Trophoblast cell (in vitro differentiated cells and primary cell): ENCODE results near the gene CELF5.

Source experiments
- DNase-seq, 2 donors: peaks; one replicate each; pipeline ENCODE4 v3.0.0-alpha.2; 2016
- H2AFZ ChIP-seq: 2 replicates; pipeline ENCODE4 v1.6.1; 2013; ENCODE audit warnings: low read length, moderate library complexity, mild to moderate bottlenecking; ENCODE audit not compliant: insufficient read depth, poor library complexity
- H2AK5ac ChIP-seq: 2 replicates; pipeline ENCODE4 v1.6.1; 2013; ENCODE audit warnings: mild to moderate bottlenecking, low read length
- H2BK120ac ChIP-seq: 2 replicates; pipeline ENCODE4 v1.6.1; 2013; ENCODE audit warnings: low read length, mild to moderate bottlenecking, moderate library complexity; ENCODE audit not compliant: insufficient read depth, poor library complexity
- H2BK12ac ChIP-seq: 2 replicates; pipeline ENCODE4 v1.6.1; 2013; ENCODE audit warnings: mild to moderate bottlenecking, low read length, moderate library complexity
- H2BK5ac ChIP-seq: 2 replicates; pipeline ENCODE4 v1.6.1; 2013; ENCODE audit warnings: low read length, low read depth, moderate library complexity, mild to moderate bottlenecking; ENCODE audit not compliant: poor library complexity
- H3K14ac ChIP-seq: 2 replicates; pipeline ENCODE4 v1.6.1; 2013; ENCODE audit warnings: mild to moderate bottlenecking, low read length
- H3K18ac ChIP-seq: 2 replicates; pipeline ENCODE4 v1.6.1; 2013; ENCODE audit warnings: mild to moderate bottlenecking, low read length
- H3K23ac ChIP-seq: 2 replicates; pipeline ENCODE4 v1.6.1; 2013; ENCODE audit warnings: low read length
- H3K27ac ChIP-seq: 2 replicates; pipeline ENCODE4 v1.5.1; 2013; ENCODE audit warnings: low read depth, mild to moderate bottlenecking, inconsistent platforms, low read length, moderate library complexity
- H3K27me3 ChIP-seq: 2 replicates; pipeline ENCODE4 v1.6.1; 2013; ENCODE audit warnings: inconsistent platforms, mild to moderate bottlenecking, low read length, moderate library complexity; ENCODE audit not compliant: insufficient read depth
- H3K36me3 ChIP-seq, 2 experiments: 1 replicate in 1 of 2; 2 replicates in 1 of 2; pipeline ENCODE4 v1.6.1; 2013; ENCODE audit warnings: low read length in 2 of 2, mild to moderate bottlenecking in 2 of 2, moderate library complexity in 1 of 2; ENCODE audit not compliant: insufficient read depth in 2 of 2, control insufficient read depth in 1 of 2
- H3K4ac ChIP-seq: 2 replicates; pipeline ENCODE4 v1.6.1; 2013; ENCODE audit warnings: low read depth, mild to moderate bottlenecking, low read length, moderate library complexity
- H3K4me1 ChIP-seq, 2 experiments: 1 replicate in 1 of 2; 2 replicates in 1 of 2; pipeline ENCODE4 v1.6.1; 2013; ENCODE audit warnings: low read length in 2 of 2, mild to moderate bottlenecking in 2 of 2, moderate library complexity in 1 of 2; ENCODE audit not compliant: insufficient read depth in 2 of 2, control insufficient read depth in 1 of 2
- H3K4me2 ChIP-seq: 2 replicates; pipeline ENCODE4 v1.6.1; 2013; ENCODE audit warnings: inconsistent platforms, mild to moderate bottlenecking, low read length, moderate library complexity
- H3K4me3 ChIP-seq: 2 replicates; pipeline ENCODE4 v1.5.1; 2013; ENCODE audit warnings: mild to moderate bottlenecking, low read depth, low read length, inconsistent platforms
- H3K79me1 ChIP-seq: one replicate; pipeline ENCODE4 v1.6.1; 2013; ENCODE audit warnings: low read length
- H3K79me2 ChIP-seq: 2 replicates; pipeline ENCODE4 v1.6.1; 2013; ENCODE audit warnings: low read length, mild to moderate bottlenecking; ENCODE audit not compliant: control insufficient read depth, insufficient read depth, poor library complexity
- H3K9ac ChIP-seq: 2 replicates; pipeline ENCODE4 v1.6.1; 2013; ENCODE audit warnings: mild to moderate bottlenecking, low read length
- H3K9me3 ChIP-seq: 2 replicates; pipeline ENCODE4 v1.6.1; 2013; ENCODE audit warnings: low read depth, mild to moderate bottlenecking, control low read depth, inconsistent platforms, low read length; ENCODE audit not compliant: insufficient read depth
- H4K12ac ChIP-seq: 2 replicates; pipeline ENCODE4 v1.6.1; 2013; ENCODE audit warnings: low read depth, mild to moderate bottlenecking, low read length, moderate library complexity
- H4K8ac ChIP-seq: 2 replicates; pipeline ENCODE4 v1.6.1; 2013; ENCODE audit warnings: low read depth, mild to moderate bottlenecking, low read length, moderate library complexity
- H4K91ac ChIP-seq: one replicate; pipeline ENCODE4 v1.6.1; 2013; ENCODE audit warnings: low read depth, mild to moderate bottlenecking, low read length, moderate library complexity
- WGBS: extraction: QIAGEN DNeasy Blood & Tissue Kit; methylation state at CpG from one replicate; pipeline ENCODE4 v1.1.7; 2013; ENCODE audit warnings: missing lambda C conversion rate; ENCODE audit not compliant: insufficient read length, insufficient coverage; ENCODE audit errors: extremely low coverage; 5-methylcytosine and 5-hydroxymethylcytosine counted together

The CELF5 gene

DNA sequence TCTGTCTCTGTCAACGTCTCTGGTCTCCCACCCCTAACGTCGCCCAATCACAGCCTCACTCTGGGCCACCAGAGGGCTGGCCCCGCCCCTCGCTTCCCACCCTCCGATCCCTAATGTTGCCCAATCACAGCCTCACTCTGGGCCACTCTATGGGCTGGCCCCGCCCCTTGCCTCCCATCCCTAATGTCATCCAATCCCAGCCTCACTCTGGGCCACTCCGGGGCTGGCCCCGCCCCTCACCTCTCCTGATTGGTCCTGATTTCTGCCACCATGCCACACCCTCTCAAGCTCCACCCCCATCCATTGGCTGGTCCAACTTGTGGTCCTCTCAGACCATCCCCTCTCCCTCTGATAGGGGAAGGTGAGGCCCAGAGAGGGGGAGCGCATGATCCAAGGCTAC lies 24.9 kb downstream of the CELF5 start:
- H3K9me3 ChIP-seq: peaks cover 17% of the 10 kb centered on the region
- no peak overlapping the region for H2AK5ac ChIP-seq
- H3K36me3 ChIP-seq: no peaks in the 10 kb centered on the region
- no peak overlapping the region for H3K4ac ChIP-seq
- H3K18ac ChIP-seq: no peak overlapping the region
- H4K12ac ChIP-seq: no peak overlapping the region
- no peak overlapping the region for H3K27ac ChIP-seq
- no CpG with 5 or more reads among the region's 10 CpGs for WGBS
- H3K23ac ChIP-seq: no peak overlapping the region
- H3K79me2 ChIP-seq: no peaks in the 10 kb centered on the region
- H4K8ac ChIP-seq: no peak overlapping the region
- no peak overlapping the region for H3K4me2 ChIP-seq
- H3K9ac ChIP-seq: no peak overlapping the region
- no peak overlapping the region for H4K91ac ChIP-seq
- no peaks in the 10 kb centered on the region for H3K4me1 ChIP-seq
- H3K79me1 ChIP-seq: no peaks in the 10 kb centered on the region
- no peak overlapping the region for H2BK5ac ChIP-seq
- DNase-seq: no peak
- H2BK12ac ChIP-seq: no peak overlapping the region
- H3K27me3 ChIP-seq: no peaks in the 10 kb centered on the region
- no peak overlapping the region for H2BK120ac ChIP-seq
- H3K4me3 ChIP-seq: no peak overlapping the region
- no peak overlapping the region for H3K14ac ChIP-seq
- H2AFZ ChIP-seq: no peak overlapping the region

DNA sequence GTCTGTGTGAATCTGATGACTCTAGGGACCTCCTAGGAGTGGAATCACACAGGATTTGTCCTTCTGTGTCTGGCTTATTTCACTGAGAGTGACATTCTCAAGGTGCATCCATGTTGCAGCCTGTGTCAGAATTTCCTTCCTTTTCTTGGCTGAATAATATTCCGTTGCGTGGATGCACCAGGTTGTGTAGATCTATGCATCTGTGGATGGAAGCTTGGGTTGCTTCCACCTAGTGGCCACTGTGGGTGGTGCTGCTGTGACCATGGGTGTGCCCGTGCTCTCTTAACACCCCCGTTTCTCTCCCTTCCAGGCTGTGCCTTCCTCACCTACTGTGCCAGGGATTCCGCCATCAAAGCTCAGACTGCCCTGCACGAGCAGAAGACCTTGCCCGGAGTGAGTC lies 26.2 kb downstream of the CELF5 start:
- no CpG with 5 or more reads among the region's 7 CpGs for WGBS
- Histone ChIP-seq H2AK5ac (no peak overlapping the region), H3K4me1 (no peaks in the 10 kb centered on the region), H3K4me2 (no peak overlapping the region), H3K27ac (no peak overlapping the region), H3K36me3 (no peaks in the 10 kb centered on the region), H3K4ac (no peak overlapping the region), H2AFZ (no peak overlapping the region), H3K27me3 (no peaks in the 10 kb centered on the region), H3K4me3 (no peak overlapping the region), H3K9me3 (peaks cover 8% of the 10 kb centered on the region), H2BK5ac (no peak overlapping the region), H4K12ac (no peak overlapping the region), H3K79me1 (no peaks in the 10 kb centered on the region), H3K79me2 (no peaks in the 10 kb centered on the region), H3K18ac (no peak overlapping the region), H2BK12ac (no peak overlapping the region), H3K9ac (no peak overlapping the region), H4K8ac (no peak overlapping the region), H4K91ac (no peak overlapping the region), H3K14ac (no peak overlapping the region), H2BK120ac (no peak overlapping the region), H3K23ac (no peak overlapping the region)
- DNase-seq: peak; percentile 35 to 67

DNA sequence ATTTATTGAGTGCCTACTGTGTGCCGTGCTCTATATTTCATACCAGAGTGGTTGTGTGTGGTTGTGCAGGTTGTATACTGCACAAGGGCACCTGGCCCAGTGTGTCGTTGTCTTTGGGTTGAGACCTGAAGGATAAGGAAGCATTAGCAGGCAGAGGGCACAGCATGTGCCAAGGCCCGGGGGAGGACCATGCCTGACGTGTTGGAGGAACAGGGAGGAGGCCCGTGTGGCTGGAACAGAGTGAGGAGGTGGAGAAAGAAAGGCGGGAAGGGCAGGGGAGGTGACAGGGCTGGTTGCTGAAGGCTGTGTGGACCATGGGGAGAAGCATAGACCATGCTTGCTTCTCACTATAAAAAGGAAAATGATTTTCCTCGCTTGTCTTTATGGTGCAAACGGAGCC lies 26.8 kb downstream of the CELF5 start:
- no peak overlapping the region for H2BK5ac ChIP-seq
- H3K14ac ChIP-seq: no peak overlapping the region
- H3K79me2 ChIP-seq: no peaks in the 10 kb centered on the region
- H3K4ac ChIP-seq: no peak overlapping the region
- no peak for DNase-seq
- H3K4me3 ChIP-seq: no peak overlapping the region
- peaks cover 8% of the 10 kb centered on the region for H3K9me3 ChIP-seq
- H2BK120ac ChIP-seq: no peak overlapping the region
- H3K27me3 ChIP-seq: no peaks in the 10 kb centered on the region
- H2AK5ac ChIP-seq: no peak overlapping the region
- no peak overlapping the region for H3K9ac ChIP-seq
- no peak overlapping the region for H3K23ac ChIP-seq
- no peak overlapping the region for H3K4me2 ChIP-seq
- no peak overlapping the region for H2BK12ac ChIP-seq
- H4K12ac ChIP-seq: no peak overlapping the region
- no peak overlapping the region for H3K18ac ChIP-seq
- no peak overlapping the region for H4K91ac ChIP-seq
- H3K36me3 ChIP-seq: no peaks in the 10 kb centered on the region
- H3K4me1 ChIP-seq: no peaks in the 10 kb centered on the region
- WGBS: no CpG with 5 or more reads among the region's 8 CpGs
- no peaks in the 10 kb centered on the region for H3K79me1 ChIP-seq
- no peak overlapping the region for H4K8ac ChIP-seq
- no peak overlapping the region for H2AFZ ChIP-seq
- no peak overlapping the region for H3K27ac ChIP-seq

DNA sequence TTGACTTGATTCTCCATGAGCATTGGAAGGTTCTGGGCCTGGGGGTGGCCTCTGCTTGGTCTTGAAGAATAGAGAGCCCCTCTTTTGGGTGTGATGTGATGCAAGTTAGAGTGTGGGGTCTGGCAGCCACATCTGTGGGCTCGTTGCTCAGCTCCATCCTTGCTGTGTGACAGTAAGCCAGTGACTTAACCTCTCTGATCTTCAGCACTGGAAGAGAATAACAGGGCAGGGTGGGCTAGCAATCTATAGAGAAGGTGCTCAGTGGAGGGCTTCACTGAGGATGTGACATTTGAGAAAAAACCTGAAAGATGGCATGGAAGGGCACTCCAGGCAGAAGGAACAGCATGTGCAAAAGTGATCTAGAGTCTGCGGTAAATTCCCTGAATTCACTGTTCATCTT lies 28.2 kb downstream of the CELF5 start:
- no peak overlapping the region for H3K18ac ChIP-seq
- no peak overlapping the region for H3K27ac ChIP-seq
- H2BK120ac ChIP-seq: no peak overlapping the region
- H3K4me2 ChIP-seq: no peak overlapping the region
- H2BK12ac ChIP-seq: no peak overlapping the region
- no peak for DNase-seq
- H4K8ac ChIP-seq: no peak overlapping the region
- no peak overlapping the region for H4K91ac ChIP-seq
- no peak overlapping the region for H4K12ac ChIP-seq
- H3K9me3 ChIP-seq: peaks cover 8% of the 10 kb centered on the region
- no peak overlapping the region for H3K23ac ChIP-seq
- H3K27me3 ChIP-seq: no peaks in the 10 kb centered on the region
- no peak overlapping the region for H3K9ac ChIP-seq
- no peak overlapping the region for H2AFZ ChIP-seq
- no peak overlapping the region for H3K4me3 ChIP-seq
- H3K4ac ChIP-seq: no peak overlapping the region
- H2AK5ac ChIP-seq: no peak overlapping the region
- no peaks in the 10 kb centered on the region for H3K79me1 ChIP-seq
- no peaks in the 10 kb centered on the region for H3K79me2 ChIP-seq
- no CpG with 5 or more reads among the region's 2 CpGs for WGBS
- H3K14ac ChIP-seq: no peak overlapping the region
- no peaks in the 10 kb centered on the region for H3K4me1 ChIP-seq
- no peaks in the 10 kb centered on the region for H3K36me3 ChIP-seq
- no peak overlapping the region for H2BK5ac ChIP-seq
